Subcutaneous adipose tissue (tissue), 4 donors: ENCODE measurements around the gene ECPAS. TPM values are rescaled to one million over a fixed set of nuclear protein-coding genes. Genes with fewer than 3 reads are reported as not detected.

Experiments
- total RNA-seq, 4 donors: library from RNA; depleted of rRNA; stranded (reverse); fragments of >200 nt; gene quantifications; one replicate each; pipeline ENCODE4 v1.1.0, GENCODE V29; 2016
- TF ChIP-seq, protein P1 (sequence below): fragments of 450-650 bp; IDR thresholded peaks from one replicate; pipeline ENCODE4 v1.5.1; 2016; ENCODE audit warnings: low read depth, mild to moderate bottlenecking, control low read depth, antibody characterized with exemption, moderate library complexity

Gene ECPAS
- total RNA-seq, 4 donors from 2014 or later: 92.8 to 152 (median 147) TPM

DNA sequence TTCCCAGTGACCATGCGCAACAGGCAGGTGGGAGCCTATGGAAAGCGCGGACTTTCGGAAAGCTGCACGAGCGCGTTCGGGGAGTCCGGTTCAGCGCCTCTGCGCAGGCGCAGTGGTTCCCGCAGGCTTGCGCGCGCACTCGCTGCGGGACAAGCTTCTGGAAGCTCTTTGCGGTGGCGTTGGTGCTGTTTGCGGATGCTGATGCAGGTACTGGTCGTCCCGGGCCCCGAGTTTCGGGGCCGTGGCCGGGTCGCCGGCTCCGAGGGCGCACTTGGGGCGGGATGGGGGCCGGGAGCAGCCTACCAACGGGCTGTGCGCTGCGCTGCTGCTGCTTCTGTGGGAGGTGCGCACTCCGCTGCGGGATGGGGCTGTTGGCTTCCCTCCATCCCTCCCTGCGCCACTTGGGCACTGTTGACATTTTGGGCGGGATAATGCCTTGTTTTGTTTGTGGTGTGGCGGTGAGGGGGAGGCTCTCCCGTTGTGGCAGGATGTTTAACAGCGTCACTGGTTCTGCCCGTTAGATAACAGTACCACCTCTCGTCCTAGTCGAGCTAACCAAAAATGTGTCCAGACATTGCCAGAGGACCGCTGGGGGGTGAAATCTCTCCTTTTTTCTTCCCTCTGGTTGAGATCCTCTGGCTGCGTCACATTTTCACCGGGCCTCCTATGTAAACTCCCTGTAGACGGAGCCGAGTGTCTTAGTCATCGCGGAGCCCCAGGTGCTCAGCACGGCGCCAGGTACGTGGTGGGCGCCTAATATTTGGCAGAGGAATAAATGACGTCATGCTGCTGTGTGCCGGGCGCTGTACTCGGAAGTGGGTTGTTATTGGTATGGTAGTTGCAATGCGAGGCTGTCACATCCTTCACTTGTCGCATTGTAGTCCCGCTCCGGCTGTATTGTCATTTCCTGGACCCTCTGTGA lies 41.1 kb upstream of the ECPAS start, which contains the start of gene ZNF483:
Gene ZNF483 (plus strand): TSS at position 124 of the 922 bp plus-strand sequence. CDS start 2,217 bp downstream, outside the sequence.
- TF ChIP-seq, protein P1, sequence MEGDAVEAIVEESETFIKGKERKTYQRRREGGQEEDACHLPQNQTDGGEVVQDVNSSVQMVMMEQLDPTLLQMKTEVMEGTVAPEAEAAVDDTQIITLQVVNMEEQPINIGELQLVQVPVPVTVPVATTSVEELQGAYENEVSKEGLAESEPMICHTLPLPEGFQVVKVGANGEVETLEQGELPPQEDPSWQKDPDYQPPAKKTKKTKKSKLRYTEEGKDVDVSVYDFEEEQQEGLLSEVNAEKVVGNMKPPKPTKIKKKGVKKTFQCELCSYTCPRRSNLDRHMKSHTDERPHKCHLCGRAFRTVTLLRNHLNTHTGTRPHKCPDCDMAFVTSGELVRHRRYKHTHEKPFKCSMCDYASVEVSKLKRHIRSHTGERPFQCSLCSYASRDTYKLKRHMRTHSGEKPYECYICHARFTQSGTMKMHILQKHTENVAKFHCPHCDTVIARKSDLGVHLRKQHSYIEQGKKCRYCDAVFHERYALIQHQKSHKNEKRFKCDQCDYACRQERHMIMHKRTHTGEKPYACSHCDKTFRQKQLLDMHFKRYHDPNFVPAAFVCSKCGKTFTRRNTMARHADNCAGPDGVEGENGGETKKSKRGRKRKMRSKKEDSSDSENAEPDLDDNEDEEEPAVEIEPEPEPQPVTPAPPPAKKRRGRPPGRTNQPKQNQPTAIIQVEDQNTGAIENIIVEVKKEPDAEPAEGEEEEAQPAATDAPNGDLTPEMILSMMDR: no peak

DNA sequence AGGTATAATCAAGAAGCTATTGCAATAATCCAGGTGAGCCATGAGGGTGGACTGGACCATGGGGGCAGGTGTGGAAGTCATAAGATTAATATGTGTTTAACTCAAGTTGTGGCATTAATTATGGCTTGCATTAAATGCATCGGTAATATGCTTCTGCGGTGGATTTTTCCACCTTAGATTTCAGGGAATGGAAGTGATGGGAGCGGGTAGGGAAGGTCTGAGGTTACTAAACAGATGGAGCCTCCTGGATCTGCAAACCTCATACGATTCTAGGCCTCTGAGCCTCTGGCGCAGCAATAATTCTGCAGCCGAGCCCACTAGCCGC lies 40.5 kb upstream of the ECPAS start:
- TF ChIP-seq, protein P1: no peak

DNA sequence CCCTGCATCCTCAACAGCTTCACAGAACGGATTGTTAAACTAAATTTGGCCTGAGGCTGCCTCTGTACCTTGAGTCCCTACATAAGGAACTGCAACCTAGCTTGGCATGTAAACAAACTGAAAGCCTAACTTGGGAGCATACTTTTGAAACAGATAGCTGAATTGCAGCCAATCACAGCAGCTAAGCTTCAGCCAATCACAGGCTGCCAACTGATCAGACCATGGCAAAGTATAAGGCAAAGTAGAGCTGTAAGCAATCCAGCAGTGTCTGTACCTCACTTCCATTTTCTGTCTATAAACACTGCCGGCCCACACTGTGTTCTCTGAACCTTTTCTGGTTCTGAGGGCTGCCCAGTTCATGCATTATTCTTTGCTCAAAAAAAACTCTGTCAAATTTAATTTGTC lies 31.9 kb upstream of the ECPAS start:
- TF ChIP-seq, protein P1: no peak

DNA sequence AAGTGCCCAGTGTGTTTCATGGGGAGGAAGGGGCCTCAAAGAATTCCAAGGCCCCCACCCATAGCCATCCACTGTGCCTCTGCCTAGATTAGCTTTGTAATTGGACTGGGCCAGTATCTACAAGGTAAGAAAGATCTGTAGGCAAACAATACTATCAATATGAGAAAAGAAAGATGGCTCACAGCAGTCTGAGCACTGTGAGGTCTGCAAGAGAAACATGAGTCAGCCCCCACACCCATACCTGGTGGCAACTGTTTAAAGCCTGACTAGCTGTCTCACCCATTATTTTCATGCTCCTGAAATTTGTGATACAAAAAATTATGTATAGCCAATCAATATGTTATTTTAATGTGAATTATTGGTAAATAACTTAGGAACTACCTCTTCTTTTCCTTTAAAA lies 30.8 kb upstream of the ECPAS start:
- TF ChIP-seq, protein P1: no peak

DNA sequence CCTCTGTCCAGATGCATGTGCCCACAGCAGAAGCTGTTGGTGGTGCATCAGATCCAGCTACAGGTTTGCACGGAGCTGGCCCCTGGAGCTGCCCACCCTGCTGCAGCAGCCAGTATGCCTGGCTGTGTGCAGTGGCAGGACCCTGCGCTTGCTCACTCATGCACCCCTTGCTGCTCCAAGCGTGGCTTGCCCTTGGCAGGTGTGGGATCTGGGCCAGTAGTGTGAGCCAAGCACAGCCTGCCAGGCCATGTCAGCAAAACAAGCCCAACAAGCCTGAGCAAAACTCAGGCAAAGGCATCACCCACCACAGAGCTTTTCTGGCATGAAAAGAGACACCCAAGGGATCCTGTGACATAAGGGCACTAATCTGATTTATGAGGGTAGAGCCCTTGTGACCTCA lies 18.3 kb upstream of the ECPAS start:
- TF ChIP-seq, protein P1: no peak

DNA sequence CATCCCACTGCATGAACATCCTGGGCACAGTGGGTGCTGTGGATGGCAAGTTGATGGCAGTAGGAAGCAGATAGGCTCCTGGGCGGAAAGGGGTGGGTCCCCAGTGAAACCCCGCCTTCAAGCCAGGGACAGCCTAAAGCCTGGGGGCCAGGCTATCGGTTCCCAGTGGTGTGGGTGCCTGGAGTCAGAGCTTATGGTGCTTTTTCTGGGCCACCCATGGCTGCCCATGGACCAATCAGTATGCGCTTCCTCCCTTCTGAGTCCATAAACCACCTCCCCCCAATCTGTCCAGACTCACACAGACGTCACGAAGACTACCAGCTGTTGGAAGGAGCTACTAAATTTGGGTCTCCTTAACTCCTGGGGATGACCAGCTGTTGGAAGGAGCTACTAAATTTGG lies 17.5 kb upstream of the ECPAS start:
- TF ChIP-seq, protein P1: no peak

DNA sequence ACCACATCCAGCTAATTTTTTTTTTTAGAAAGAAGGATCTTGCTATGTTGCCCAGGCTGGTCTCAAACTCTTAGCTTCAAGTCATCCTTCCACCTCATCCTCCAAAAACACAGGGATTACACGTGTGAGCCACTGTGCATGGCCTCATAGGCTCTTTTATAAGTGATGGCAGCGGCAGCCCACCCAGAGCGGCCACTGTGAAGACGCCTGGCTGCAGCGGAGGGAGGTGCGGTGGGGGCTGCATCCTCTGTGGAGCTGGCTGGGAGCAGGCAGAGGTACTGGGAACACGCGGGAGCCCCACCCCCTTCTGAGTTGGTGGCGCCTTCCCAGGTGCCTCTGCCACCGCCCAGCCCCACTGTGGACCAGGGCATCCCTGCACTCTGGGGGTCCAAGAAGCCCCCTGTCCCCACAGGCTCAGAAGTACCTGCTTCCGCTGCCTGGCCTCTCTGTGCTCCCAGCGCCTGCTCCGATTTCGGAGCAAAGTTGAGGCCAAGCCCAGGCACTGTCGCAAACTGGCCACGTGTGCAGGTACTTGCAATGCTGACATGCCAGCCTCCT lies 16.9 kb upstream of the ECPAS start:
- TF ChIP-seq, protein P1: no peak
